Progenitor cell of endocrine pancreas (in vitro differentiated cells): ENCODE measurements around the gene SERPINE3. TPM values are rescaled to one million over a fixed set of nuclear protein-coding genes. Genes with fewer than 3 reads are reported as not detected.
A peak's percentile ranks its signal among the peaks of the same experiment; 100 is the strongest.

Experiments
- DNase-seq: peaks from one replicate; pipeline ENCODE4 v3.0.0; 2021; ENCODE audit warnings: low spot score; ENCODE audit not compliant: unreplicated experiment
- H3K27ac Mint-ChIP-seq: 2 replicates; pipeline ENCODE4 v1.8.0; 2021; ENCODE audit warnings: mild to moderate bottlenecking, moderate library complexity, mixed read lengths
- H3K27me3 Mint-ChIP-seq: 2 replicates; pipeline ENCODE4 v1.8.0; 2021; ENCODE audit warnings: mixed read lengths
- H3K36me3 Mint-ChIP-seq: 2 replicates; pipeline ENCODE4 v1.8.0; 2022; ENCODE audit warnings: mixed read lengths; ENCODE audit not compliant: insufficient read depth
- H3K4me1 Mint-ChIP-seq: 2 replicates; pipeline ENCODE4 v1.8.0; 2021; ENCODE audit warnings: low read depth, mixed read lengths
- H3K4me3 Mint-ChIP-seq: 2 replicates; pipeline ENCODE4 v1.8.0; 2021; ENCODE audit warnings: low read depth, mild to moderate bottlenecking, moderate library complexity, mixed read lengths
- H3K9me3 Mint-ChIP-seq: 2 replicates; pipeline ENCODE4 v1.8.0; 2021; ENCODE audit warnings: low read depth, mixed read lengths
- total RNA-seq: library from RNA; stranded (reverse); gene quantifications from 2 replicates; pipeline ENCODE4 v1.2.1, GENCODE V29; 2021
- TF ChIP-seq, protein P1 (sequence below): fragments of 200-600 bp; sonication (generic); IDR thresholded peaks from one replicate; pipeline ENCODE4 v1.5.0; 2021; ENCODE audit warnings: antibody characterized with exemption, mild to moderate bottlenecking; ENCODE audit not compliant: unreplicated experiment

The SERPINE3 gene
- total RNA-seq, 1 donor from 2014 or later, result not detected

GRCh38 chr13:51346397-51346796, 6.9 kb downstream of the SERPINE3 start:
- Mint-ChIP-seq H3K4me1 (peaks cover 2% of the 10 kb centered on the region), H3K27ac (no peak overlapping the region), H3K4me3 (no peak overlapping the region), H3K27me3 (no peaks in the 10 kb centered on the region), H3K36me3 (no peaks in the 10 kb centered on the region), H3K9me3 (no peaks in the 10 kb centered on the region)
- TF ChIP-seq, protein P1, sequence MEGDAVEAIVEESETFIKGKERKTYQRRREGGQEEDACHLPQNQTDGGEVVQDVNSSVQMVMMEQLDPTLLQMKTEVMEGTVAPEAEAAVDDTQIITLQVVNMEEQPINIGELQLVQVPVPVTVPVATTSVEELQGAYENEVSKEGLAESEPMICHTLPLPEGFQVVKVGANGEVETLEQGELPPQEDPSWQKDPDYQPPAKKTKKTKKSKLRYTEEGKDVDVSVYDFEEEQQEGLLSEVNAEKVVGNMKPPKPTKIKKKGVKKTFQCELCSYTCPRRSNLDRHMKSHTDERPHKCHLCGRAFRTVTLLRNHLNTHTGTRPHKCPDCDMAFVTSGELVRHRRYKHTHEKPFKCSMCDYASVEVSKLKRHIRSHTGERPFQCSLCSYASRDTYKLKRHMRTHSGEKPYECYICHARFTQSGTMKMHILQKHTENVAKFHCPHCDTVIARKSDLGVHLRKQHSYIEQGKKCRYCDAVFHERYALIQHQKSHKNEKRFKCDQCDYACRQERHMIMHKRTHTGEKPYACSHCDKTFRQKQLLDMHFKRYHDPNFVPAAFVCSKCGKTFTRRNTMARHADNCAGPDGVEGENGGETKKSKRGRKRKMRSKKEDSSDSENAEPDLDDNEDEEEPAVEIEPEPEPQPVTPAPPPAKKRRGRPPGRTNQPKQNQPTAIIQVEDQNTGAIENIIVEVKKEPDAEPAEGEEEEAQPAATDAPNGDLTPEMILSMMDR, result no peak
- no peak for DNase-seq

GRCh38 chr13:51347099-51347498, 7.6 kb downstream of the SERPINE3 start:
- Mint-ChIP-seq H3K4me3 (no peak overlapping the region), H3K36me3 (no peaks in the 10 kb centered on the region), H3K27me3 (no peaks in the 10 kb centered on the region), H3K4me1 (peaks cover 2% of the 10 kb centered on the region), H3K9me3 (no peaks in the 10 kb centered on the region), H3K27ac (no peak overlapping the region)
- DNase-seq, result no peak
- TF ChIP-seq, protein P1, result no peak

GRCh38 chr13:51348069-51348967, 8.8 kb downstream of the SERPINE3 start:
- Mint-ChIP-seq H3K27ac (no peak overlapping the region), H3K4me1 (peaks cover 2% of the 10 kb centered on the region), H3K27me3 (no peaks in the 10 kb centered on the region), H3K9me3 (no peaks in the 10 kb centered on the region), H3K36me3 (peaks cover 2% of the 10 kb centered on the region), H3K4me3 (no peak overlapping the region)
- TF ChIP-seq, protein P1, result no peak
- DNase-seq, result no peak

- TF ChIP-seq, protein P1, result no peak
- Mint-ChIP-seq H3K9me3 (no peaks in the 10 kb centered on the region), H3K27me3 (no peaks in the 10 kb centered on the region), H3K4me3 (no peak overlapping the region), H3K36me3 (peaks cover 2% of the 10 kb centered on the region), H3K4me1 (no peaks in the 10 kb centered on the region), H3K27ac (peak overlapping the region; percentile 47)
- DNase-seq, result no peak
Observed at GRCh38 chr13:51349016-51349415, 9.5 kb downstream of the SERPINE3 start.

DNA sequence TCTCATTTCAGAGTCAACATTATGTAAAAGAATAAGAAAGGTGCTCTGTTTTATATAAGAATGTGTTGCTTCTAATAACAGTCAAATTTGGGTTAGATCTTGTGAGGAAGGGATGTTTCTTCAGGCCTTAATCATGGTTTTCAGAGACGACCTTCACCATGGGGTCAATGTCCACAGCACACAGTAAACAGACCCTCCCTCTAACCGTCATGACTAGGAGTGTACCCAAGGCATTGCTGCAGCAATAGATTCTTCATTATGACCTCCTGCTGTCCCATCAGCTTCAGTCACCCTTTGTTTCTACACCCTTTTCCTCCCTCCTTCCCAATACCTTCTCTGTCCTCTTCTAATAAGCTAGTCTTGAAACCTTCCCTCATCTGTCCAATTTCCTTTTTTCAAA, 15.7 kb downstream of the SERPINE3 start:
- Mint-ChIP-seq H3K4me3 (no peak overlapping the region), H3K4me1 (peaks cover 7% of the 10 kb centered on the region), H3K36me3 (peaks cover 2% of the 10 kb centered on the region), H3K27me3 (no peaks in the 10 kb centered on the region), H3K9me3 (no peaks in the 10 kb centered on the region), H3K27ac (no peak overlapping the region)
- DNase-seq, result no peak
- TF ChIP-seq, protein P1, result no peak
